ENCODE measurements around the gene PER3. TPM values are rescaled to one million over a fixed set of nuclear protein-coding genes. Genes with fewer than 3 reads are reported as not detected.

Gene PER3
- total and polyA plus RNA-seq, 2 donors from 2014 or later, result 5.1 to 23.8 TPM

GRCh38 chr1:7879228-7879627, 95.1 kb downstream of the PER3 start:
- DNase-seq (no peak), FAIRE-seq (no peak)
- peaks cover 0 to 4% (median 0%) of the 10 kb centered on the region in 3 donors for H3K9me3 ChIP-seq (ENCODE audit: control insufficient read depth in 2 of 3, insufficient read depth in 1 of 3, low read length in 3 of 3)
- H3K27me3 ChIP-seq (ENCODE audit: control insufficient read depth, insufficient read depth, low read length), result no peaks in the 10 kb centered on the region
- no peak overlapping the region for H3K4me3 ChIP-seq (ENCODE audit: low read length in 3 of 3)
- H3K9ac ChIP-seq (ENCODE audit: low read length in 3 of 3), result no peak overlapping the region
- no peaks in the 10 kb centered on the region for H3K4me1 ChIP-seq (ENCODE audit: control insufficient read depth in 2 of 3, insufficient read depth in 2 of 3, low read depth in 1 of 3, low read length in 3 of 3)
- no peak for TF ChIP-seq CTCF (IDR thresholded peaks at IDR 0.05; ENCODE audit: borderline replicate concordance, extremely low read depth, insufficient read depth)
- no peak overlapping the region for H3K27ac ChIP-seq (ENCODE audit: low read depth in 2 of 2, low read length in 2 of 2)
- H3K36me3 ChIP-seq (ENCODE audit: control insufficient read depth in 2 of 3, insufficient read depth in 3 of 3, low read length in 3 of 3), result no peaks in the 10 kb centered on the region
- intact Hi-C loops (cut with DNase I), result no loop called here

GRCh38 chr1:7884757-7885156, 100.7 kb downstream of the PER3 start:
- H3K27me3 ChIP-seq (ENCODE audit: control insufficient read depth, insufficient read depth, low read length), result no peaks in the 10 kb centered on the region
- FAIRE-seq (no peak), DNase-seq (no peak)
- no peak for TF ChIP-seq CTCF (IDR thresholded peaks at IDR 0.05; ENCODE audit: borderline replicate concordance, extremely low read depth, insufficient read depth)
- no peak overlapping the region for H3K9ac ChIP-seq (ENCODE audit: low read length in 3 of 3)
- H3K36me3 ChIP-seq (ENCODE audit: control insufficient read depth in 2 of 3, insufficient read depth in 3 of 3, low read length in 3 of 3), result no peaks in the 10 kb centered on the region
- H3K27ac ChIP-seq (ENCODE audit: low read depth in 2 of 2, low read length in 2 of 2), result no peak overlapping the region
- no peaks in the 10 kb centered on the region for H3K4me1 ChIP-seq (ENCODE audit: control insufficient read depth in 2 of 3, insufficient read depth in 2 of 3, low read depth in 1 of 3, low read length in 3 of 3)
- intact Hi-C loops (cut with DNase I), result no loop called here
- no peak overlapping the region for H3K4me3 ChIP-seq (ENCODE audit: low read length in 3 of 3)
- no peaks in the 10 kb centered on the region for H3K9me3 ChIP-seq (ENCODE audit: control insufficient read depth in 2 of 3, insufficient read depth in 1 of 3, low read length in 3 of 3)

- H3K4me3 ChIP-seq (ENCODE audit: low read length in 3 of 3), result no peak overlapping the region
- H3K36me3 ChIP-seq (ENCODE audit: control insufficient read depth in 2 of 3, insufficient read depth in 3 of 3, low read length in 3 of 3), result no peaks in the 10 kb centered on the region
- FAIRE-seq (no peak), DNase-seq (peak in 4 of 5 donors; percentile 20 to 84 (median 43))
- H3K9me3 ChIP-seq (ENCODE audit: control insufficient read depth in 2 of 3, insufficient read depth in 1 of 3, low read length in 3 of 3), result no peaks in the 10 kb centered on the region
- intact Hi-C loops (cut with DNase I), result no loop called here
- no peak overlapping the region for H3K9ac ChIP-seq (ENCODE audit: low read length in 3 of 3)
- TF ChIP-seq CTCF (IDR thresholded peaks at IDR 0.05; ENCODE audit: borderline replicate concordance, extremely low read depth, insufficient read depth), result no peak
- H3K4me1 ChIP-seq (ENCODE audit: control insufficient read depth in 2 of 3, insufficient read depth in 2 of 3, low read depth in 1 of 3, low read length in 3 of 3), result no peaks in the 10 kb centered on the region
- no peaks in the 10 kb centered on the region for H3K27me3 ChIP-seq (ENCODE audit: control insufficient read depth, insufficient read depth, low read length)
- H3K27ac ChIP-seq (ENCODE audit: low read depth in 2 of 2, low read length in 2 of 2), result no peak overlapping the region
Measured at GRCh38 chr1:7885513-7886404, 101.7 kb downstream of the PER3 start.
